NCI-H2171 treated with DMSO at 0.1 percent for 48 hours (cell line): ENCODE results near the gene CLCF1.

Experiments
- DNase-seq: peaks from one replicate; lab custom pipeline; 2025; lab: John Stamatoyannopoulos, UW

The CLCF1 gene

DNA sequence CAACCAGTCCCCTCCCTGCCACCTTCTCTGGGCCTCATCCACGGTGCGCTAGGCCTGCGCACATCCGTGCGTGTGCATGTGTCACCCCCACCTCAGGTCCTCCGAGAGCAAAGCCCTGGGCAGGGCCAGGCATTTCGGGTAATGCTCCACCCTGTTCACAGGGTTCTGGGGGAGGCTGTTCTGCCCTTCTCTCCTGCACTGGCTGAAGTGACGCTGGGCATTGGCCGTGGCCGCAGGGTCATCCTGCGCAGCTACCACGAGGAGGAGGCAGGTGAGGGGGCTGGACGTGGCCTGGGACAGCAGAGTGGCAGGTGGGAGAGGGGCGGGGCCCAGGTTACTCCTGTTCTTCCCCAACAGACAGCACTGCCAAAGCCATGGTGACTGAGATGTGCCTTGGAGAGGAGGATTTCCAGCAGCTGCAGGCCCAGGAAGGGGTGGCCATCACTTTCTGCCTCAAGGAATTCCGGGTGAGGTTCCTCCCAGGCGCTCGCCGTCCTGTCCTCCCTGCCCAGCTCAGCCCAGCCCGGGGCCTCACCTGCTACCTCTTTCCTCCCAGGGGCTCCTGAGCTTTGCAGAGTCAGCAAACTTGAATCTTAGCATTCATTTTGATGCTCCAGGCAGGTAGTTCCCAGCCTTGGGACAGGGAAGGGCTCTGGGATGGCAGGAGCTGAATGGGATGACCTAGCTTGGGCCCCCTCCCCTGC, 22.3 kb upstream of the CLCF1 start:
- no peak for DNase-seq

DNA sequence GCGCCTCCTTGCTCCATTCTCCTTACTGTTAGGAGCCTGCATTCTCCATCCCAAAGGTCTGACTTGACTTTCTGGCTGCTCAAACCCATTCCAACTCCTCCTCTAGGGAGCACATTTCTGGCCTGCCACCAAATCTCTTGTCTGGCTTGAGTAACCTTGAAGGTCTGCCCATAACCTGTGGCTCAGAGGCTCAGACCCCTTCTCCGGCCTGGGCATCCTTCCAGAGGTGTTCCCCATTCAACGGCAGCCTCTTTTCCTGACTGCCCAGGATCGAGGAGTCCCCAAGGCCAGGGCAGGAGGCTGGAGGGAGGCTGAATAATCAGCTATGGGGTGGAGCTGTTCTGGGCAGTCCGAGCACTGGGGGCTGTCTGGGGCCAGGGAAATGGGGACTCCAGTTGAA, 20.6 kb upstream of the CLCF1 start:
- no peak for DNase-seq

DNA sequence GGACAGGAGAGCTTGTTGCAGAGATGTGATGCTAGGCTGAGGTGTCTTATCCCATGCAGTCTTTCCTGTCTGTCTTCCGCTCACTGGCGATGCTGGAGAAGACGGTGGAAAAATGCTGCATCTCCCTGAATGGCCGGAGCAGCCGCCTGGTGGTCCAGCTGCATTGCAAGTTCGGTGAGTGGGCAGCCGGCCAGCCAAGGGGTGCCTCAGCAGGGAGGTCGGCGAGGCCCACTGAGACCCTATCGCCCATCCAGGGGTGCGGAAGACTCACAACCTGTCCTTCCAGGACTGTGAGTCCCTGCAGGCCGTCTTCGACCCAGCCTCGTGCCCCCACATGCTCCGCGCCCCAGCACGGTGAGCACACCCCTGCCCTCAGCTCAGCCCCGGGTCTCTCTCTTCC, 20.0 kb upstream of the CLCF1 start:
- no peak for DNase-seq

DNA sequence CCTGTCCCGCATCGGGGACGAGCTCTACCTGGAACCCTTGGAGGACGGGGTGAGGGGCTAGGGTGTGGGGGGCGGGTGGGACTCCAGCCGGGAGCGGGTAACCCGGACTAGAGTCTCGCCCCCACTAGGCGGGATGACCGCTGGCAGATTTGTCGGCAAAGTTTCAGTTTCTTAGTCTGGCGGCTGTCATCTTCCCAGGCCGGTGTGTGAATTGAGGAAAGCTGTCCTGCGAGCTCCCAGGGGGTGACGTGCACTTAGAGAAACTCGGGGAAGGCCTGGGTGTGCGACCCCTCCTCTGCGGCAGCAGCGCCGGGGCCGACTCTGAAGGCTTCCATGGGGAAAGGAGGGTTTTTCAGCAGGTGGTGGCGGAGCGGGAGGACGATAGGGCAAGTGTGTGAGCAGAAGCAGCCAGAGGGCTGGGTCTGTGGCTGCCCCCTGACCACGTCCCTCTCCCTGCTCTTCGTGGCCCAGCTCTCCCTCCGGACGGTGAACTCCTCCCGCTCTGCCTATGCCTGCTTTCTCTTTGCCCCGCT, 18.9 kb upstream of the CLCF1 start:
- no peak for DNase-seq

DNA sequence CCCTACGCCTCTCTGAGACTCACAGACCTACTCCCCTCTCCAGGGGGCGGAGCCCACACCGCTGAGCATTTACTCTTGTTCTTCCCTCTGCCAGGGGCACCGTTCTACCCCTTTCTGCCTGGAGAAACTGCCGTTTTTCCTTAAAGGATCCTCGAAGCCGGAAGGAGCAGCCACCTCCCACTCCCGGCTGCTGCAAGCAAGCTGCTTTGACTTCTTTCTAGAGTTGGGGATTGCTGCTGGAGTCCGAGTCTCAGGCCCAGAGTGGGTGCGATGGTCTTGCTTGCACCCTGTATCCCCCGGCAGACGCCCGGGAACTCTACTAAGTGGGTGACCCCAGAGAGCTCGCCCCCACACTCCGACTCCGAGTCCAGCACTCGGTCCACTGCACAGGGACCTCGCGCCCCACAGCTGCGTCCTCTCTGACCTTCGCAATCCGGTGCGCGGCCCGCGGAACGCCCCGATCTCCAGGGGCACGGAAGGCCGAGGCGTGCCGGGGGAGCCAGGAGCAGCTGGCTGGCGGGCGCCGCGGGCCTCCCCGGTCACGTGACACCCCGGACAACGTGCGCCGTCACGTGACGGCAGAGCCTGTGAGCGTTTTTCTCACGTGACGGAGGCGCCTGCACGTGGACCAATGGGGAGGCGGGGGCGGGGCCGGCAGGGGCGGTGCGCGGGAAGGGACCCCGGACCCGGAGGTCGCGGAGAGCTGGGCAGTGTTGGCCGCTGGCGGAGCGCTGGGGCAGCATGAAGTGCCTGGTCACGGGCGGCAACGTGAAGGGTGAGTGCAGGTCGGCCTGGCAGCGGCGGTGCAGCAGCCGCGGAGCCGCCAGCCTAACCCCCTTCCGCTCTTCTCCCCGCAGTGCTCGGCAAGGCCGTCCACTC, 18.1 kb upstream of the CLCF1 start, which contains the start of gene RAD9A:
Gene RAD9A, plus strand, starts transcription at position 683 of the 879 bp plus-strand sequence. Its CDS starts 59 bp downstream, at position 742.
- peak; percentile 88 for DNase-seq

DNA sequence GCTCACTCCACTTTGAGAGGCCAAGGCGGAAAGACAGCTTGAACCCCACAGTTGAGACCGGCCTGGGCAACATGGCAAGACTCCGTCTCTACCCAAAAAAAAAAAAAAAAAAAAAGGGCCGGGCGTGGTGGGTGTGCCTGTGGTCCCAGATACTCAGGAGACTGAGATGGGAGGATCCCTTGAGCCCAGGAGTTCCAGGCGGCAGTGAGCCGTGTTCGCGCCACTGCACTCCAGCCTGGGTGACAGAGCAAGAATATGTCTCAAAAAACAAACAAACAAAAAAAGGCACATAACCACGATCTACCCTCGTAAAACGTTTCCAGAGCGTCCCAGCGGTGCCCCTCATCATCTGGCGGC, 17.5 kb upstream of the CLCF1 start:
- no peak for DNase-seq

DNA sequence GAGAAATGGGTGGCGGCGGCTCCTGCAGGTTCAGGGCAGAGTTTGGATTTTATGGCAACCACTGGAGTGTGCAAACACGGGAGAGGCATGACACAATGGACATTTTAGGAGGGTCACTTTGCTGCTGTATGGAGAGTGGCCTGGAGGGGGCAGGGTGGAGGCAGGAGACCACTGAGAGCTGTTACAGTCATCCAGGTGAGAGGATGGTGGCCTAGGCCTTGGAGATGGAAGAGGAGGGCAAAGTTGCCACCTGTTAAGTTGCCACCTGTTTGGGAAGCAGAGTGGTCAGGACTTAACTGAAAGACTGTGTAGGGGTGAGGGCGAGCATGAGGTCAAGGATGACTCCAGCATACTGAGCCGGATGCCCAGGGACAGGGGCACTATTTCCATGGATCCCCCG, 16.1 kb upstream of the CLCF1 start:
- DNase-seq = no peak

DNA sequence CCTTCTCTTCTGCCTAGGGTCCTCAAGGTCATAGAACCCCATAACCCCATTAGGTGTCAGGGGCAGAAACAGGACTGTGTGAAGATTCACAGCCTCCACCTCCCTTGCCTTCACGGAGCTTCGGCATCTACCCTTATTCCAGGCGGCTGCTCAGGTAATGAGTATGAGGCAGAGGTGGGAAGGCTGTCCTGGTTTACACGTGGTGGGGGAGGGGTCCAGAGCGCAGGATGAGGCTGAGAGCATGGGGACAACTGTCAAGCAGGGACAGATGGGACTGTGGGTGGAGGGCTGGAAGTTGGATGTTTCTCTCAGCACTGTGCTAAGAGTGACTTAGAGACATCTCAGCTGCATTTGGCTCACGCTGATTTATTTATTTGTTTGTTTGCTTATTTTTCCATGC, 14.1 kb upstream of the CLCF1 start:
- DNase-seq = no peak

DNA sequence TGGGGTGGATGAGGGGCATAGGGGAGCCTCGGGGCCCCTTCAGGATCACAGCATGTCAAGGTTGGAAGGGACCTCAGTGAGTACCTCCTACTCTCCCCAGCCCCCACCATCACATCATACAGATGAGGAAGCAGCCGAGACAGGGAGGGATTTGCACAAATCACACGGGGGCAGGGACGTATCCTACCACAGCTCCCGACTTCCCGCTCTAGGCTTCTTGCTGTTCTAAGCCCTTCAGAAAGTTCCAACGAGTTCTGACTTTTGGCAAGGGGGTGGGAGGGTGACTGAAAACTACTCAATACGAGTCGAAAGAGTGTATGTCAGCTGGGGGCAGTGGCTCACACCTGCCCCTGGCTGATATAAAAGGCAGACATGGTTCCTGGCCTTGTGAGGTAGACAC, 13.7 kb upstream of the CLCF1 start:
- DNase-seq = no peak

DNA sequence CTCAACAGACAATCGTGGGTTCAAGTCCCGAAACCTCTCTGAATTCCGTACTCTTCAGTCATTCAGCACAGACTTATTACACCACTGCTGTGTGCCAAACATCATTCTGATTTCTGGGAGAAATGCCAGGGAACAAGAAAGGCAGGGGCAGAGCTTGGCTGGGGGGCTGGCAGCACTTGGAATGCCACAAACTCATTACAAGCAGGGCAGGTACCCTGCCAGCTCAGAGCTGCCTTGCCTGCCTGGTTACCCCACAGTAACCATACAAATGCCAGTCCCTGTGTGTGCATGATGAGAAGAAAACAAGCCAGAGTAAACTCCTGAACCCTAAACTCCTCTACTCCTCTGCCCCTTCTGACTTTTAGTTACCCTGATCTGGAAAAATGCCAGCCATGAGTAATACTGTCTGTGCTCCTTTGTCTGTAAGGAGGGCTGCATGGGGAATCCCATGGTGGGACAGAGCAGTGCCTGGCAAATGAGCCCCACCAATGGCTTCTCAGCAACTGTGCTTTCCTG, 11.5 kb upstream of the CLCF1 start:
- DNase-seq = no peak

DNA sequence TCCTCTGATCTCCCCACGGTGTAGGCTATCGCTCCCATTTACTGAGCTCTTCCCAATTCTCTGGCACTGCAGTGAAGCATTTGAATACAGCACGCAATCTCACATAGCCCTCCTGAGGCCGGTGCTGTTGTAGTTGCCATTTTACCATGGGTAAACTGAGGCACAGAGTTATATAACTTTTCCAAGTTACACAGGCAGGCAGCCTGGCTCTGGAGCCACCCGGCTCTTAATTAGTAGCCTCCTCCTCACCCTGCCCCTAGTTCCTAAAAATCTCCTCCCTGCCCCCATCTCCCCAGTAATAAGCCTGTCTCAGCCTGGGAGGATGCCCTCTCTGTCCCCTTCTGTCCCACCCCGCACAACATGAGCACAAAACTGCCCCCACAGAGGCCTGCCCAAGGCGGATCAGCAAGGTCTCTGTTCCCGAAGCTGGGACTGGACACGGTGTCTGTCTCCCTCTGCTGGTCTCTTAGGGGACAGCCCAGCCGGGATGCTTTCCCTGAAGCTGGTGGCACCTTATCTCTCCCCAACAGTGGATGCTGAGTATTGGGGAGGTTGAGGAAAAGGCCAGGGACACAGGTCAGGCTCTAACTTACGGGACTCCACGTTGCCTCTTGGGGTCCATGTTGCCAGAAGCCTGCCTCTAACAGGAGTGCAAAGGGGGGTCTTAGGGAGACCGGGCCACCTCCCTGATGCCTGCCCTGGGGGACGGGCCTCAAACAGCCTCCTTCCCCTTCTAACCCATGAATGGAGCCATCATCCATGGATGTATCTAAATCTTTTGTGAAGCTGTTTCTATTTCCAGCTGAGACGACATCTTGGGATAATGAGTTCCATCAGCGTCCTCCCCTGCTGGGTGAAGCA, 9.1 kb upstream of the CLCF1 start:
- peak; percentile 60 for DNase-seq

DNA sequence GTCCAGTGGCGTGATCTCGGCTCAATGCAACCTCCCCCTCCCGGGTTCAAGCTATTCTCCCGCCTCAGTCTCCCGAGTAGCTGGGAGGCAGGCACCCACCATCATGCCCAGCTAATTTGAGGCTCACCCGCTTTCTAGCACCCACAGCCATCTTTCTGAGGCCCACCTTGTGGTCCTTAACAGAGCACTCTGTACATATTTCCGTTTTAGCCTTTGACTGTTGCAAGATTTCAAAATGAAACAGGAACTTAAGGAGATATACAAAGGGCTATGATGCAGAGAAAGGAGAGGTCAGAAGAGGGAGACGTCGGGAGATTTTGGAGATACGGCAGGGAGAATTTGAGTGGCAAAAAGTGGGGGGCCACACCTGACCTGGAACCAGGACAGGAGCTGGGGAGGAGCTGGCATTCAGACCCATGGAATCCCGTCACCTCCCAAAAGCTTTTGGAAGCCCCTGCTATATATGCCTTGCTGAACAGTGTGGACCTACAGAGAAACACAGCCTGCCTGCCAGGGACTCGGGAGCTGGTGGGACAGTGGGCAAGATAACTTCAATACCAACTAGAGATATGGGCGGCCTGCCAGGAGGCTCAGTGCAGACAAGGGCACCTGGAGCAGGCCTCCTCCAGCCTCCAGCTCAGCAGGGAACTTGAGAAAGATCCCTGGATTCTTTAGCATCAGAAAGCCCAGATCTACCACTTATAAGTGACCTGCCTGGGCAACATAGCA, 8.0 kb upstream of the CLCF1 start:
- DNase-seq = no peak

DNA sequence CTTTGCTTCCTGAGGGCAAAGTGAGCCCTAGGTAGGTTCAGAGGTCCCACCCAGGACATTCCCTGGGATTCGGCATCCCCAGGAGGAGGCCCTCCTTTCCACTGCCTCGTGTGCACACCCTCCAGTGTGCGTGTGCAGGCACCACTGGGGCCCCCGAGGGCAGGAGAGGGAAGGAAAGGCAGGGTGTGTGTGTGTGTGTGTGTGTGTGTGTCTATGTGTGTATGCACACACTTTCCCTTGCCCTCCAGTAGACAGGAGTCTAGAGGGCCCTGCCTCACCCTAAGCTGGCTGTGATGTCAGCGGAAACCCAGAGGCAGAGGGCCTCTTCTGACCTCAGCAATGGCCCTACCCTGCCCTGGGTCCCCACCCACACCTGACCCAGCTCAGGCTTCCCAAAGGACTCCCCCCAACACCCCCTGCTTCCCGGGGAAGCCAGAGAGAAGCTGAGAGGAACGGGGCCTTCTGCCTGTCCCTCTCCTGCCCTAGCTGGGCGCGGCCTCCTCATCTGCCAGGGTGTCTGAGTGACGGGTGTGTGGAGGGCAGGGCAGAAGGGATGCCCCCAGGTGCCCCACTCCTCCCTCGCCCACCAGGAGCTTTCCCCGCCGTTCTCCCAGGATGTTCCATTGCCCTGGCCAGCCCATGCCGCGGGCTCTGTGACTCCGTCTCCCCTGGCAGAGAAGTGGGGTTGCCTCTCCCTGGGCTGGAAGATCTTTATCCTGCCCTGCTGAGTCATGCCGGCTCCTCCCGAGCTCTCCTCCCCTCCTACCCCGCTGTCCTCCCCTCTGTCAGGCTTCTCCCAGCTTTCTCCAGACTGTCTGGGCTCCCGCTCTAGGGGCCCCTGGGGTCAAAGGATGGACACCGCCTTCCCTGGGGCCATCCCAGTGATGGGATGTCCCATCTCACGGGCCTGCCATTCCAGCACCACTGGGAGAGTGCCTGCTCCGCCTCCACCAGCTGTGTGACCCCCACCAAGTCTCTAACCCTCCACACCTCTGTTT, 6.0 kb upstream of the CLCF1 start:
- no peak for DNase-seq

DNA sequence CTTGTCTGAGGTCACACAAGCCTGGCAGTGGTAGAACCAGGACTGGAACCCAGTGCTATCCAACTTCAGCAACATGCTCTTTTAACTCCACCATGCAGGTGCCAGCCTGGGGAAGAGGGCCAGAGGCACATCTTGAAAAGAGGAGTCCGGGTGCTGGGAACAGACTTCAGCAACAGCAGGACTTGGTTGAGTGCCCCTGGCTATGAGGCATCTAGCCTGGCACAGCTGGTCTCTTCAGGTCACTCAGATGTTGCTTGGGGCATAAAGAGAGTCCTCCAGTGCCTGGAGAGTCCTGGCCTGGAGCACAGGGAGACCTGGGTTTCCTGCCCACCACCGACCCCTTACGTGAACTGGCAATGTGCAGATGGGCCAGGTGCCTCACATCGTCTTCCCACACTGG, 5.1 kb upstream of the CLCF1 start:
- DNase-seq = no peak

DNA sequence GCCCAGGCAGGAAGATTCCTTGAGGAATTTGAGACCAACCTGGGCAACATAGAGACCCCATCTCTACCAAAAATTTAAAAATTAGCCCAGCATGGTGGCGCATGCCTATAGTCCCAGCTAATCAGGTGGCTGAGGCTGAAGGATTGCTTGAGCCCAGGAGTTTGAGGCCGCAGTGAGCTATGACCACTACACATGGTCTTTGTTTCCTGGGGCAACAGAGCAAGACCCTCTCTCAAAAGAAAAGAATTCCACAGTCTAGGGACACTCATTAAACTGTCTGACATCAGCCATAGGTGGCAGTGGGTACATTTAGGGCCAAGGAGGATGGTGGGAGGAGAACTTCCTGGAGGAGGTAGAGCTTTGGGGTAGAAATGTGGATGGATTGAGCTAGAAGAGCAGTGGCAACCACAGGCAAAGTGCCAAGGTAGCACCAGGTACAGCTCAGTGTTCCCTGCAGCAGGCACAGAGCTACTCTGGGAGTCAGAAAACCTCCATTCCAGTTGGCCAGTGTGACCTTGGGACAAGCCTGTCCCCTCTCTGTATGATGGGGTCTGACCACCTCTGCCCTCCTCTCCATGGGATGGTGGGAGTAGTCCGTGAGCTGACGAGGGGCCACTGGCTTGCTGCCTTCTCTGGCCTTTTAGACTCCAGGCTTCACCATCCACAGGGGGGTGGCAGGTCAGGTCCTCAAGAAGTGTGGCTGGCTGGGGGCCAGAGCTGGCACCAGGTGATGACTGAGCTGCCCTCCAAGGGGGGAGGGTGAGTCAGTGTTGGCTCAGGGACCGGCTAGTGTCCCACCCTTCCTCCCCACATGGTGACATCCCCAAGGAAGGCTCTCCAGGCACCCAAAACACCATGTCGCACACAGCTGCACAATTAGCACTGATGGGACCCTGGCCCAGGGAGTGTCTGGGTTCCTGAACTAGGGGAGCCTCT, 3.7 kb upstream of the CLCF1 start:
- no peak for DNase-seq

DNA sequence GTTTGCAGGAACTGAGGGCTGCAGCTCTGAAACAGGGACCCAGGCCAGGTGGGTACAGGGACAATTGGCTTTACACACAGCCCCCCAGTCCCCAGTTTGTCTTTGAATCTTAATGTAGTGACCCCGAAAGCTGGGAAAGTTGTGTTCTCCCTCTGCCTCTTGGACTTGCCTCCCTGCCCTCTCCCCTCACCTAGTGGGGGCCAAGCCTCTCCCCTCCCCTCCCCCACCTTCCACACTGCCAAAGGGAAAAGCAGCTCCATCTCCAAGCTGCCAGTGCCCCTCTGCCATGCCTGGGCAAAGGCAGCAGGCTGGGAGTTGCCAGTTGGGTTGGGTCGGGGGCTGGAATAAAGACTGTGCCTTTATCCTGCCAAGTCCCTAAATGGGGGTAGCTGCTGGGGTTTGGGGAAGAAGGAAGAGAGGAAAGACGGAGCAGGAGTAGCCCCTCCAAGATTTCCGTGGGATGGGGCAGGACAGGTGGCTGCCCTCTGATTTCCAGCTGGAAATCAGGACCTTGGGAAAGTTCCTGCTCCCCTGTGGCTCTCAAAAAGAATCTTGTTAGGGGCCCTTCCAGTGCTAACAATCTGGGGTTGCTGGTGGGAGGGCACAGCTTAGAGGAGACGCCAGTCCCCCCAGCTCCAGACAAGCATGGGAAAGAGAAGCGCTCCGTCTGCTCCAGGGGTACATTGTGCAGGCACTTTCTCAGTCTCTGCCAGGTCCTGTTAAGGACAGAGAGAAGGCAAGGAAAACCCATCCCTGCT, 2.8 kb upstream of the CLCF1 start:
- DNase-seq = no peak

DNA sequence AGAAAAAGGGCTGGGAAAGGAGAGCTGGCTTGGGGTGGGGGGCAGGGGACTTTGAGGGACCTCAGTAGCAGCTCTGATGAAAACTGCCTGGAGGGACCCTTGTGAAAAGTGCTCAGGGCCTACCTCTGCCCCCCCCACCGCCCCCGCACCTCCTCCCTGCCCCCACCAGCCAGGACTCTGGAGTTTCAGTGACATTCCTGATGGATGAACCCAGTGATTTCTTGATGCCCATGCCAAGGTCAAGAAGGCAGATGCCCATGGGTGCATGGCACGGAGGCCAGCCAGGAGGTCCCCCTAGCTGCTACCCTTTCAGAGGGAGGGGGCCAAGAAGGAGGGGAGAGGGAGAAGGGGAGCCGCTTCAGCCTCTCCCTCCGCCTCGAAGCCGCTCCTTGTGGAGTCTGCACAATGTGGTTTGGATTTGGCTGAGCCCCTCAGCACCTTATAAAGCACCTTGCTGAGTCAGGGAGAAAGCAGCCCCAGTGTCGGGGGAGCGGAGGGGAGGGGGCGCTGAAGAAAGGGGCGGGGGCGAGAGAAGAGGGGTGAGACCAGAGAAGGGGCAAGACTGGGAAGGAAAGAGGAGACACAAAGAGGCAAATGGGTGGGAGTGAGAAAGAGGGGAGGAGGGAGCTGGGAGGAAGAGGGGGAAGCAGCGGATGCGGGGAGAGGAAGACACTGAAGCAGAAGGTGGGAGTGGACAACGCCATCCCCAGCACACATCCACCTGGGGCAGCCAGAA, 2.1 kb upstream of the CLCF1 start:
- DNase-seq = no peak
